GM19099 (cell line): ENCODE results near the gene NDST1.

ENCODE experiments used
- POLR2A ChIP-seq: IDR thresholded peaks from 3 replicates; pipeline ENCODE4 v1.6.1; 2011; ENCODE audit warnings: low read depth; ENCODE audit not compliant: insufficient read length; ENCODE audit errors: extremely low read depth

NDST1 gene

DNA sequence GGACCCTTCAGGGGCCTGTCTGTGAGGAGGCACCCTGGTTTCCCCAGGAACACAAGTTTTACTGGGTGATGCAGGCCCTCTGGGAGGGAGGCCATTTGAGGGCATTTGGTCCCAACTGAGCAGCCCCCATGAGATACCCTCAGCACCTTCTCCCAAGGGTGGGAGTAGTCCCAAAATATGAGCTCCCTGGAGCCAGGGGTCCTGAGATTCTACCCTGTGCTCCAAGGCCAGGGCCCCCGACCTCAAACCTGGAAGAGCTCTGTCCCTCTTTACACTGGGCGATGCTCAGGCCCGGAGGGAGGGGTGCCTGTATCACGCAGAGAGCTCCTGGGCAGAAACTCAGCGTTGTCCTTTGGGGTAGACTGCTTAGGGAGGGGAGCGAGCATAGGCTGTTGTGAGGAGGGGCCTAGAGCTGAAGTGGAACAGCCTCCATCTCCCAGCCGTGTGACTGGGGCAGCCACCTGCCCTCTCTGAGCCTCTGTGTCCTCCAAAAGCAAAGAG, 68.6 kb downstream of the NDST1 start:
- TF ChIP-seq POLR2A, result no peak

DNA sequence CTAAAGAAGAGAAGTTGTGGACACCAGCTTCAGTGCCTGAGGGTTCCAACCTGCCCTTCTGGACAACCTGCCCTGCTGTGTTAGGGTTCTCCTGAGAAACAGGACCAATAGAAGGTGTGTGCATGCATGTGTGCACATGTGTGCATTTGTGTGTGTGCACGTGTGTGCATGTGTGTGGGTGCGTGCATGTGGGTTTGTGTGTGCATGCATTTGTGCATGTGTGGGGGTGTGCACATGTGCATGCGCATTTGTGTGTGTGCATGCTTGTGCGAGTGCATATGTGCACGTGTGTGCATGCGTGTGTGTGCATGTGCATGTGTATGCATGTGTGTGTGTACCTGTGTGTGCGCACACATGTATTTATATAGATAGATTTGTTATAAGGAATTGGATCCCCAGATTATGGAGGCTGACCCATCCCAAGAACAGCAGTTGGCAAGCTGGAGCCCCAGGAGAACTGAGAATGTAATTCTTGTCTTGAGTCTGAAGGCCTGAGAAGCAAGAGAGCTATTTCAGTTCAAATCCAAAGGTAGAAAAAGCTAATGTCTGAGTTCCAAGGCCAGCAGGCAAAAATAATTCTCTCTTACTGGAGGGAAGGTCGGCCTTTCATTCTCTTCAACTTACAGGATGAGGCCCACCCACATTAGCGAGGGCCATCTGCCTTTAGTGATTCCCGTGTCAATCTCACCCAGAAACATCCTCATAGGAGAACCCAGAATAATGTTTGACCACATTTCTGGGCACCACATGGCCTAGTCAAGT, 69.6 kb downstream of the NDST1 start:
- no peak for TF ChIP-seq POLR2A

DNA sequence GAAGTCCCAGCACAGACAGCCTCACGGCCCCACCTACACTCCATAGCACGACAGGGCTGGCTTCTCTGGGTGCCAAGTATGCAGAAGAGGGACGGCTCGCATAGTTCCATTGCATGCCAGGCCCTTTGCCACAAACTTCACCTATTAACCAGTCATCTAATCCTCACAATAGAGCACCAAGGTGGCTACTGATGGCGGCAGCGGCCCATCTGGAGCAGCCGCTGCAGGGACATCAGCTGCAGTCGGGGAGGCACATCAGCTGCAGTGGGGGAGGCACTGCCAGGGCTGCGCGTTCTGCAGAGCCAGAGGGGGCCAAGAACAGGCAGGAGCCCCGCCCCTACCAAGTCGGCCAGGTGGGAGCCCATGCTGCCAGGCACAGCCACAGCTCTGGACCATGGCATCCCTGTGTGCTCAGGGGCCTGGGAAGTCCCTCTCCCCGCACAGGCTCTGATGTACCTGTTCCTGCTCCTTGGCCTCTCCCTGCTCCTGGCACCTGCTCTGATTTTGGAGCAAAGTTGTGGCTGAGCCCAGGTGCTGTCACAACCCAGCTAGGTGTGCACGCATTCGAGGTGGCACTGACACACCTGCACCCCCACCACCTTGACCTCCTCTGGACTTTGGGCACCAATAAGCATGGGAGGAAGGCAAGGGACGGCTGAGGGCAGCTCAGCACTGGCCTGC, 71.0 kb downstream of the NDST1 start:
- TF ChIP-seq POLR2A, result no peak

DNA sequence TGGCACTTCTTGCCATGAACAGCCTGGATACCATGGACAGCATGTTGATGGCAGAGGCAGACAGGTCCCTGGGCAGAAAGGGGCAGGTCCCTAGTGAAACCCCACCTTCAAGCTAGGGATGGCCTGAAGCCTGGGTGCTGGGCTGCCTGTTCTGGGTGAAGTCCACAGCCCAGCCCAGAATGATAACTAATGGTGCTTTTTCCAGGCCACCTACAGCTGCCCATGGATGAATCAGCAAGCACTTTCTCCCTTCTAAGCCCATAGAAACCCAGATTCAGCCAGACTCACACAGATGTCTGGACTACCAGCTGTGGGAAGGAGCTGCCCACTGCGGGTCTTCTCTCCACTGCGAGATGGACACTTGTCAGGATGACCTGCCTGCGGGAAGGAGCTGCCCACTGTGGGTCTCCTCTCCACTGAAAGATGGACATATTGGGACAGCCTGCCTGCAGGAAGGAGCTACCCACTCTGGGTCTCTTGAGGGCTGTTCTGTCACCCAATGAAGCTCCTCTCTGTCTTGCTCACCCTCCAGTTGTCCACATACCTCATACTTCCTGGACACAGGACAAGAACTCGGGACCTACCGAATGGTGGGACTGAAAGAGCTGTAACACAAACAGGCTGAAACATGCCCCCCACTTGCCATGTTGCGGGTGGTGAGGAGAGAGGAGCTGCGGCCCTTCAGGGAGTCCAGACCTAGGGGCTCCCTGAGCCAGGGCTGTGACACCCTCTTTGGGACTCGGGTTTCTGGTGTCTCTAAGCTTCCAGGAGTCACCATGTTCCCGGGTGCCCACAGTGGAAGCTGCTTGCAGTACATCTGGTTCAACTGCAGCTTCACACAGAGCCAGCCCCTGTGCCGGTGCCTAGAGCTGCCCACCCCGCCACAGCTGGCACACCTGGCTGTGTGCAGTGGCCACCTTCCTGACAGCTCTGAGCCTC, 71.8 kb downstream of the NDST1 start:
- TF ChIP-seq POLR2A, result no peak

DNA sequence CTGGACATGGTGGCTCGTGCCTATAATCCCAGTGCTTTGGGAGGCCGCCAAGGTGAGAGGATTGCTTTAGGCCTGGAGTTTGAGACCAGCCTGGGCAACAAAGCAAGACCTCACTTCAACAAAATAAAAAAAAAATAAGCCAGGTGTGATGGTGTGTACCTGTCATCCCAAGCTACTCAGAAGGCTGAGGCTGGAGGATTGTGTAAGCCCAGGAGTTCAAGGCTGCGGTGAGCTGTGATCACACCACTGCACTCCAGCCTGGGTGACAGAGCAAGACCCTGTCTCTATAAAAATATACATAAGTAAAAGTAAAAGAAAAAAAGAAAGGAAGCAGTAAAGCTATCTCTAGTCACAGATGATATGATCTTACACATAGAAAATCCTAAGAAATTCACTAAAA, 73.0 kb downstream of the NDST1 start:
- TF ChIP-seq POLR2A, result no peak

DNA sequence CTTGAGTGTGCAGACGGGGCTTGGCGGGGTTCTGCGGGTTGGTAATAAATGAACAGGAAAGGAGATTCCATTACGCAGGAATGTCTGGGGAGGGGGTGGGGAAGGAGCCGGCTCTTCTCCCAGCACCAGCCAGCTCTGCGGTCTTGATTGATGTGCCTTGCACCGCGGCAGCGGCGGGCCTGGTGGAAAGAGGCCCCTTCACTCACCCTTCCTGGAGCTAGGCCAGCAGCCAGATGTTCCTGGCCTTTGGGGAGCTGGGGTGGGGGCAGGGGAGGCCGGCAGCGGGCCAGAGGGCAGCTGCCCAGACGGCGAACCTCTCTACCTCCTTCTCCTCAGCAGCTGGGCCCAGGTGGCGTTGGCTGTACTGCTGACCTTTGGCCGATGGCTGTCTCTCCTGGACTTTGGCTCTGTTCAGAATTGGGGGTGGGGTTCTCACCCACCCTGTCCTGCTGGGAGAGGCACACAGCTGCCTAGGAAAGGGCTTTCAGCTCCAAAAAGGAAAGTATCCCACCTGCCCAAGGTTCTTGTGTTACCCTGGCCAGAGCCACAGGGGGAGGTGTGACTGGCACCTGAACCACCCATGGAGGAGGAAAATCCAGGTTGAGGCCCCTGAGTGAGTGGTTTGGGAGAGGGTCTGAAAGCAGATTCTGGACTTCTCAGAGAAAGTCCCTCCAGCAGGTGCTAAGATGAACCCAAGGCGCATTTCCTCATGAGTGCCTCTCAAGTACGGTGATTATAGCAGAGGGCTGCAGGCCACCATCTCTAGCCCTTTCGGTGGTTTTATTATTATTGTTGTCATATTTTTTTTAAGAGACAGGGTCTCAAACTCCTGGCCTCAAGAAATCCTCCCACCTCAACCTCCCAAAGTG, 74.5 kb downstream of the NDST1 start:
- no peak for TF ChIP-seq POLR2A

DNA sequence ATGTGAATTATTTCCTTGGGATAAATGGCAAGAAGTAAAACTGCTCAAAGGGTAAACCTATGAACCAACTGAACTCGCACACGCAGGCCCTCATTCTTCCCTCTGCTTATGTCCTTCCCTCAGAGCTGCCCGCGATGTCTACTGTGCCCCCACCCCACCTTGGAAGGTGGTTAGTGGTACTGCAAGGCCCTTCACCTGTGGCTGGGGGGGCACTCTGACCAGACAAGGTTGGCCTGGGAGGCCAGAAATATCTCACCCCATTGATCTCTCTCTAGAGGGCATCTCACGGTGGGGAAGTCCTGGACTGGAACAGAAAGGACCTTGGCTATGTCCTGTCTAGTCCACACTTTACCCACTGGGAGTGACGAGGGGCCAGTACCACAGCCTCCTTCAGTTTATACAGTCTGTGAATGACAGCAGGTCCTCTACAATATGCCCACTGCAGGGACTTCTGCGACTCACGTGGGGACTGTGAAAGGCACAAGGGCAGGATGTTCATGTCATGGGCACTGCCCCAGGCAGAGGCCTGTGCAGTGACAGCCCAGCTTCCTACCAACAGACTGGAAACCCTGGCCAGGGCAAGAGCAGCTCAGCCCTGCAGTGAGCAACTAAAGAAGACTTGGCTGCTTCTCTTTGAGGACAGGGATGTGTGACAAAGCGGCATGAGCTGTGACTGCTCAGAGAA, 75.8 kb downstream of the NDST1 start:
- TF ChIP-seq POLR2A, result no peak

DNA sequence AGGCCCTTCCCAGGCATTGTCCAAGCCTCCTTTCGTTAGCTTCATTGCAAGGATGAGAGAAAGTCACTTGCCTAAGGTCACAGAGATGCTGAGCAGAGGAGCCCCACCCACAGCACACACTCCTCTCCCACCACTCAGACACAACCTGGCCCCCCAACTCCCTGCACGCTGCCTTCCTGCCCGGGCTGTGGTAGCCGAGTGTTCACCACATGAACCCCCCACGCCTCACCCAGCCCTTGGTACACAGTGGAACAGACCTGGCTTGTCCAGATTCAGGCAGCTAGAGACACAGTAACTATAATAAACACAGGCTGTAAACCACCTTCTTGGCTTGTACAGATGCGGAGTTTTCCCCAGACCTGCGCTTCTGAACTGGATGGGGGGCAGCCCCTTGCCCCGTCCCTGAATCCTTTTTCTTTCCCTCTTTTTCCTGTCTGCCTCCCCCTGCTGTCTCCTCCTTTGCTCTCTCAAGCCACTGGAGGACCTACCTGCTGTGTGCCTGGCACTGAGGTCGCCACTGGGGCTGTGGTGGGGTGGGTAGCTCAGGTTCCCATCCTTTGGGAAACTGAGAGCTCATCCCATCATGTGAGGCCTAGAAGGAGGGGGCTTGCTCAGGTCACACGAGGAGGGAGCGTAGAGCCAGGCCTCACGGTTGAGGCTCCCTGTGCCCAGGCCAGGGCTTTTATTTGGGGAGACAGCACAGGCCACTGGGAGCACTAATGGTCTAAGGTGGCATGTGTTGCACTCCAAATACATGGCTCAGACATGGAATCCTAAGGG, 76.8 kb downstream of the NDST1 start:
- no peak for TF ChIP-seq POLR2A

DNA sequence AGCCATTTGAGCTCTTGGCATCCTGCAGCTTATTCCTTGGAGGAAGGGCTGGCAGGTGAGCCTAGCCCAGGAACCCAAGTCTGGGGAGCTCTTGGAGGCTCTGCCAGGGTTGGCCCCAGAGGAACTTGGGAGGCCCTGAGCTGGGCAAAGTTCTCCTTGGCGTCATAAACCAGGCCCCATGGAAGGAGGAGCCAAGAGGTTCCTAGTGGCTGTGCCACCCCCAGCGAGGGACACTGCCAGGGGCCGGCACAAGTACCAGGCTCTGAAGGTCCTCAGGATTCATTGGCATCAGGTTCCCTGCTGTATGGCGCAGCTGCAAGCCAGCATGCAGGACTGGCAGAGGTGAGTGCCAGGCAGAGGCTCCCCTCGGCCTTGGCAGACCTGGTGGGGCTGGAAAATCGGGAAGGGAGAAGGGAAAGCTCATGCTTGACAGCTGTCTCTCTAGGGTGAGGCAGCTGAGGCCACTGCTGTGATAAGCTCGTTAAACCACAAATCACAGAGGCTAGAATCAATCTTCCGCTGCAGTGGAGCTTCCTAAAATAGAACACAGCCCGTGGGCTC, 77.9 kb downstream of the NDST1 start:
- no peak for TF ChIP-seq POLR2A

DNA sequence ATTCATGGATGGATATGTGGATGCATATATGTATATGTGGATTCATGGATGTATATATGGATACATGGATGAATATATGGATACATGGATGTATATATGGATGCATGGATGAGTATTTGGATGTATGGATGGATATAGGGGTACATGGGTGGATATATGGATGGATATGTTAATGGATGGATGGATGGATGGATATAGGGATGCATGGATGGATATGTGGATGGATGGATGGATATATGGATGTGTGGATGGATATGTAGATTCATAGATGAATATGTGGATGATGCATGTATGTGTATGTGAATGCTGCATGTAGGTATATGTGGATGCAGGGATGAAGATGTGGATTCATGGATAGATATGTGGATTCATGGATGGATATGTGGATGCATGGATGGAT, 79.1 kb downstream of the NDST1 start:
- TF ChIP-seq POLR2A, result no peak

DNA sequence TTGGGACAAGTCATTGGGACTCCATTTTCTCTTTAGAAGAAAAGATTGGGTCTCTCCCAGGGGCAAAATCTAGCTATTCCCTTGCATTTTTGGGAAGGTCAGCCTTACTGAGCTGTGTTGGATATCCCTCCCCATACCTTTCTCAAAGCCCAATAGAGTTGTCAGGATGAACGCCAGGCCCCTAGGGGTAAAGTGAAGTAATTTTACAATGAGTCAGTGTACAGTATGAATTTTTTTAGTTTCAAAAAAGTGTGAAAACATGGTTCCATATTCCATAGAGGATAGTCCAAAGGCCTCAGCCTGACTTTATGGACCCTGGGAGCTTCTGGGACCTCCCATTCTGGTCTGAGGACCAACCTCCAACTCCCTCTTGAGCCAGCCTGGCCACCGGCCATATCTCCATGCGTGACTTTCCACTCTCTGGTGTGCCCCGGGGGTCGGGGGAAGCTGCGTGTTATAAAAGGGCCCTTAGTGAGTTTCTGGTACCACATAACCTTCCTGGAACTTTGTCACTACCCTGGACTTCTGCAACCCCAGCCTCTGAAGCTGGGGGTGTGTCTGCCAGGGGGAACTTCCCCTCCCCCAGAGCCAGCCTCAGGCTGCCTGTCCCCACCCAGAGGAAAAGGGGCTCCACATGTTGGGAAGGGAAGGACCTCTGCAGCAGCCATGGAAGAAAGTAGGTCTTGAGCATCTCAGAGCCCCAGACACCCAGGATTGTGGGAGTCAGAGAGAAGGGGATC, 80.1 kb downstream of the NDST1 start:
- TF ChIP-seq POLR2A, result no peak

DNA sequence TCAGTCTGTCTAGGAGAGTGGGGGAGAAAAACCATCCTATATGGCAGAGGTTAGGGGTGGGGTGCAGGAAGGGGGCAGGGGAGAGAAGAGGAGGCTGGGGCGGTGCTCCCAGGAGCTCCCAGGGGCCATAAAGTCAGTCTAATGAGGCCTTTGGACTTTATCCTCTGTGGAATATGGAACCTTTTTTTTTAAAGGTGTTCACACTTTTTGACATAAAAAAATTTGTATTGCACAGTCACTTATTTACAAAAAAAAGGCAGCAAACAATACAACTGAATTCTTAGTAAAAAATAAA, 80.6 kb downstream of the NDST1 start:
- no peak for TF ChIP-seq POLR2A
